HG02623 (cell line): ENCODE measurements around the gene NPDC1.
"Not testable (repeated sequence)": the region's sequence is repeated elsewhere in the genome, so short reads cannot be mapped to it uniquely, and the experiment has no call there.

Experiments
- ATAC-seq: cut with Tn5 transposase; IDR thresholded peaks from one replicate; pipeline ENCODE4 v1.9.1; 2021; ENCODE audit warnings: moderate library complexity; ENCODE audit not compliant: unreplicated experiment

The NPDC1 gene

DNA sequence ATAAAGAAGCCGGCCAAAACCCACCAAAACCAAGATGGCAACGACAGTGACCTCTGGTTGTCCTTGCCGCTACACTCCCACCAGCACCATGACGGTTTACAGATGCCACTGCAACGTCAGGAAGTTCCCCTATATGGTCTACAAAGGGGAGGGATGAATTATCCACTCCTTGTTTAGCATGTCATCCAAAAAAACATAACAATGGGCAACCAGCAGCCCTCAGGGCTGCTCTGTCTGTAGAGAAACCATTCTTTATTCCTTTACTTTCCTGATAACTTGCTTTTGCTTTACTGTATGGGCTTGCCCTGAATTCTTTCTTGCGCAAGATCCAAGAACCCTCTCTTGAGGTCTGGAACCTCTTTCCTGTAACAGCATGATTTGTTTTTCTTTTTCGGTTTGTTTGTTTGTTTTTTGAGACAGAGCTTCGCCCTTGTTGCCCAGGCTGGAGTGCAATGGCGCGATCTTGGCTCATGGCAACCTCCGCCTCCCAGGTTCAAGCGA lies 29.3 kb upstream of the NPDC1 start:
- no peak for ATAC-seq

DNA sequence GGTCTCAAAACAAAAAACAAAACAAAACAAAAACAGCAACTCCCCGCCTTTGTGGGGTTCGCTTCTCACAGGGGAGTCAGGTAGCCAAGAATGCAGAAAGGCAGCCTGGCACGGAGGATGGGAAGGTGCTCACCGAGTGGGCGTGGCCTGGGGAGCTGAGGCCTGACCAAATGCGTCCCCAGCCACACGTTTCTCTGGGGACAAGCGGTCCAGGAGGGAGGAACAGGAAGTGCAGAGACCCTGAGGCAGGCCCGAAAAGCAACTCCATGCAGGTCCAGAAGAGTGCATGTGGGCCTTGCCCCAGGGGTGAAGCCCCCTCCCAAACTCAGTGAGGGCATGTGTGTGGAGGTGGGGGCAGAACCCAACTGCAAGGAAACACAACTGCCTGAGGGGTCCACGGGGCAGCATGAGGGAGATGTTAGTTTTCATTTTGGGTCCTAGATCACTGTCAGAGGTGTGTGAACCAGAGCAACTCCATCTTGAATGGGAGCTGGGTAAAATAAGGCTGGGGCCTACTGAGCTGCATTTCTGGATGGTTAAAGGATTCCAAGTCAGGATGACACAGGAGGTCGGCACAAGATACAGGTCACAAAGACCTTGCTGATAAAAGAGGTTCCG lies 28.8 kb upstream of the NPDC1 start:
- ATAC-seq: no peak

DNA sequence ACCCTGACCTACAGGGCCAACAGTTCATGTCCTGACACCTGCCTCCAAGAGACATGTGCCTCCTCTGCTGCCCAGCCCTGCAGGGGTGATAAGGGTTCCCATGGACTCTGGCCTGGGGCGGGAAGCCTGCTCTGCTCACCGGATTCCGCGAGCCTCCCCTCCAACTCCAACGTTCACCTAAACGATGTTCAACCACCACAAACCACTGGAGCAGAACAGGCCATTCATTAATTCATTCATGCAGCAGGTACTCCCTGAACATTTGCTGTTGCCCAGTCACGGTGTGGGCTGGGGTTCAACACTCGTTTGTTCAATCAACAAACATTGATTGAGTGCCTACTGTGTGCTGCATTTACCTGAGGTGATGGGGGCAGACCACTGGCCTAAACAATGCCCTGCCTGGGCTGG lies 28.0 kb upstream of the NPDC1 start:
- ATAC-seq: no peak

DNA sequence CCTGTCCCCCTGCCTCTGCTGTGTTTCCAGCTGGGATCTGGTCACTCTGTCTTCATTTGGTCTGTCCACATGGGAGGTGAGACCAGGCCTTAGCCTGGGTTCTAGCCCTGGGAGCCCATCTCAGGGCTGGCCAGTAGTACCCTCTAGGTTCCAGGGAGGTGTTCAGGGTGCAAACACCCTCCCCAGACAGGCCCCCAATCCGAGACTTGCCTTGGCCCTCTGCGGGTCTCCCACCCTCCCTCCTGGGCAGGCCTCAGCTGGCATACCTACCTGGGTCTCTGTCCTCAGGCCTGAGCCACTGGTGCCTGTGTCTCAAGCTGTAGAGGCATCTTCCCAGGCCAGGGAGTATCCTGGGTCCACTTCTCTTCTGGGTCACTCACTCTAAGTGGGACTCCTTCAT lies 25.3 kb upstream of the NPDC1 start:
- no peak for ATAC-seq

DNA sequence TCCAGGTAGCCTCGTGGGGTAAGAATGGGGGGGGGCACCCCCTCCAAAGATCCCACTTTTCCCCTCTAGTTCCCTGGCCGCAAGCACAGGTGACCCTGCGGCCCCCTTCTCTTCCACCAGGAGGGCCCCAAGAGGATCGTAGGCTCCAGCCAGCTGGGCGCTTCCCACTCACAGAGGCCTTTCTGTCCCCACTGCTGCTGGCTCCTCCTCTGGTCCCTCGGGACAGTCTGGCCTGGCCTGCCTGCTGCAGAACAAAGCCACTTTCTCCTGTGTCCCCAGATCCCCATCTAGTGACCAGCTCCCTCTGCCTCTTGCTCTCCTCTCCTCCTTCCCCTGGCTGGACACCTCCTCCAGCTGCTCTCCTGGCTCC lies 24.9 kb upstream of the NPDC1 start:
- ATAC-seq: no peak

DNA sequence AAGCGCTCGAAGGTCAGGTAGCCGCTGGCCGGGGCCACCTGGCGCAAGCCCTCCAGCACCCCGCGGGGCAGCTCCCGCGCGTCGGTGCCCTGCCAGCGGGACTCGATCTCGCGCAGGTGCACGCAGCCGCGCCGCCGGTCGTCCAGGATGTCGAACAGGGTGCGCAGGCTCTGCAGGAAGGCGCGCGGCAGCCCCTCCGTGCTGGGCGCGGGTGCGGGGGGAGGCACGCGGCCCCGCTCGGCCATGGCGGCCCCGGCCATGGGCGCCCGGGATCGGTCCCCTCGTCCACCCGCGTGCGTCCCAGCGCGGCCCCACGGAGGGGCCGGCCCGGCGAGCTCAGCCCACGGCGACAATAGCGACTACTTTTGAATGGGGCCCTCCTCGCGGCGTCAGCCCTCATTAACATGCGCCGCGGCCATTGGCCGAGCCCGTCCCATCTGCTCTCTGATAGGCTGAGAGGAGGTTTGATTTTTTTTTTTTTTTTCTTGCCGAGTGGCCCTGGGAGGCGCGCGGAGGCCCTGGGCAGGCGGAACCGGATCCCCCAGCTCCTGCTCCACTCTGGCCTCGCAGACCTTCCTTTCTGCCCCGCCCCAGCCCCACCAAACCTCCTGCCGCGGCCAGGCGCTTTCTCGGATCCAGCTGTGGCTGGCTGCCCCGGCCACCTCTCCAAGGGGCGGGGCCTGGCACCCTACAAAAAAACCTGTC lies 24.4 kb upstream of the NPDC1 start, which contains the start of gene SAPCD2:
Gene SAPCD2 (minus strand): TSS at position 357 of the 705 bp plus-strand sequence. CDS start 97 bp downstream, at position 260.
- ATAC-seq: peak; percentile 72

DNA sequence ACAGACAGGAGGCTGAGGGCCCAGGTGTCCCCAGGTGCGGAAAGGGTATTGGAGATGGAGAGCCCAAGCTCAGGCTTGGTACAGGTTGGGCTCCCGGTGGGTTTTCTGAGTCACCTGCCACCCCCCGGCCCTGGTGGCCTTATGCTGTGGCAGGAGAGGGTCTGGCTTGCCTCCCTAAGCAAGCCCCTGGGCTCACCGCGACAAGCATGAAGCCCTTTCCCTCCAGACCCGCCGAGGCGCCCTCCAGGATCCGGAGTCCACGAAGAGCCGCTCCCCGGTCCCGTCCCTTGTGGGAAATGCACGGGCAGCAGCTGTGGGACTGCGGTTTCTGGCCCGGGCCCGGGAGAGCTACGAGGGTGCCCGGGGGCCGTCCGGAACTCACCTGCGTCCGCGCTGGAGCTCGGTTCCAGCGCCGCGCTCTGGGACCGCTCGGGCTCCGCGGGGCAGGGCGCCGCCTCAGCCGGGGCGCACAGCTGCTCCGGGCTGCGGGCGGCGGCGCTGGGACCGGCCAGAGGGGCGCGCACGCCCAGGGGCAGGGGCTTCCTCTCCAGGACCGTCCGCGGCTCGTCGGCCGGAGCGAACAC lies 23.6 kb upstream of the NPDC1 start:
- ATAC-seq: no peak

DNA sequence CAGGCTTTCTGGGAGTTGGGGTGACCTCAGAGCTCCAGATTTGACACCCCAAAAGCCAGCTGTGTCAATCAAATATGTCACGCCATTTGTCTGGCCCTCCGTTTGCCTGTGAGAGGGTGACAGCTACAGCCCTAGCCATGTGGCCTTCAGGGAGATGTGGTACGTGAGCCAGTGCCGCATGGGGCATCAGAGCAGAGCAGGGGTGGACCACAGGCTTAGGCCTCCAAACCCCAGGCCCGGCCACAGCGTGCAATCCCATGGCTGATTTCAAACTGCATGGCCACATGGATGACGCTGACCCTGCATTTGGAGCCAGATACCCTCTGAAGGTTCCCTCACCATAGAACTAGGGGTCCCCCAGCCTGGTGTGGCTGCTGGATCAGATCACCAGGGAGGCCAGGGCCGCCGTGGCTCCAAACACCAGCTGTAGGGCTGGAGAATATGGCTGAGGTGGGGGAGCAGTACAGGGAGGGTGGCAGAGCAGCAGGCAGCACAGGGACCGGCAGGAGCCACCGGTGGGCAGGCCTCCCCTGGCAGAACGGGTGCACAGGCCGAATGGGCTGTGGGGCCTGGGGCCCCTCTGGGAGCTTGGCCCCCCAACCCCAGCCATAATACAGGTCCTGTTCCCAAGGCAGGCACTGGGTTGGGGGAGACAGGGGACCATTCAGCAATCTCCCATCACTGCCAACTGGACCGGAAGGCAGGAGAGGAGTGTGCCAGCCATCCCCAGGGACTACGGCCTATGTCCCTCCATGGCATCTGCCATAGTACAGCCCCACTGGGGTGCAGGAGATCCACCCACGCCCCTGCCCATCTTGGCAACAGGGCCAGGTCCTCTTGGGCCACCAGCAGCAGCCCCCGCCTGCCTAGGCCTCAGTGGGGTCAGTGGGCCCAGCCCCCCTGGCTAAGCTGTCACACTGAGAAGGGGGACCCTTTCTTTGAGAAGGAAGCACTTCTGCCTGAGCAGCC lies 22.8 kb upstream of the NPDC1 start:
- ATAC-seq: no peak

DNA sequence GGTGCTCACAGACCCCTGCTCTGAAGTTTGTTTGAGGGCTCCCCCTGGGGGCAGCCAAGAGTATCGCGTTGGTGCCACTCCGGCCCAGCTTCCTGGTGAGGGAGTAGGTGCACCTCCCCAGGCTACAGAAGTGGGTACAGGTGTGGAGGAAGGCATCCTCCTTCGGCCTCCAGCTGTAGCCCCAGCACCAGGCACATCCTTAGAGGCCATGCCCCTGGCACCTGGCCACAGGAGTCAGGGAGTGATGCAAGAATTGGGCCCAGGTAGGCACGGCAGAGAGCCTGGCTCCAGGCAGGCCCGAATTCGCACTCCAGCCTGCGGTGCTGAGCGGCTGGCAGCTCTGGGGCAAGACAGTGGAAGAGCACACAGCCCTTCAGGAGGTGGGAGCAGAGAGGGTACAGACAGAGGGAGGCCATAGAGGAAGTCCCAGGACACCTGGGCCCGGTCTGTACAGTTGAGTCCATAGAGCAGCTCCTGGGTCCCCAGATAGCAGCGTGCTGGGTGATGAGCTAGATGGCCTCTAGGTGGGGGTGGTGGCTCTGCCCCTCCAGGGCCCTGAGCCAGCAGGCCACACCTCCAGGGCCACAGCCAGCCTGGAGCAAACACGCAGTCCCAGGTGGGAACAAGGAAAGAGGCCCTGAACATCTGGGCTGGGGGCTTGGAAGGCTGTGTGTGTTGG lies 22.0 kb upstream of the NPDC1 start:
- ATAC-seq: no peak

DNA sequence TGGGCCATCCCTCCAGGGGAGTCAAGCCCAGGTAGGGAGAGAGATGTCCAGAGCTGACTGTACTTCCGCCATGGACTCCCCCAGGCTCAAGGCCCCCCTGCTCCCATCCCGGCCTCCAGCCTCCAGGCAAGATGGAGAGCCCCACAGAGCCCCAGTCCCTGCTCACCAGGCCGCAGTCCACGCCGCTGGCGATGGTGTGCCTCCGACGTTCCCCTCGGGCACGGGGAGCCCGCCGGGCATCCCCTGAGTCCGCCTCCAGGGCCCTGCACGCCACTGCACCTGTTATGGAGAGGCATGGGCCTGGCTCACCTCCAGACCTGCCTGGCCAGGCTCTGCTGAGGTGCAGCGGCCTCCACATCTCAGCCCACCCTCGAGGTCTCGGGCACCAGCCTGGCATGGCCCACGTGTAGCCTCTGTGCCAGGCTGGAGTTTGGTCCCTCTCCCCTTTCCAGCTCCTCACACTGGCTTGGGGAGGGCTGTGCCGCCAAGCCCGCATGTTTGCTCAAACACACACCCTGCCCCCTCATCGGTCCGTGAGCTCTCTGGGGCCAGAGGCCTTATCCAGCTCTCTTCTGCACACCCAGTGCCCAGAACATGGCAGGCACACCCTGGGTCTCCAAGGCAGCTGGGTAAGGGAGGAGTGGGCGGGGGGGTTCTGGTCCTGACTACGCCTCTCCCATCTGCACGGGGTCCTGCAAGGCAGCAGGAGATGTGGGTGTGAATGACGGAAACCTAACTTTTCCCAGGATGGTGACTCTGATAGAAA lies 20.3 kb upstream of the NPDC1 start:
- no peak for ATAC-seq

DNA sequence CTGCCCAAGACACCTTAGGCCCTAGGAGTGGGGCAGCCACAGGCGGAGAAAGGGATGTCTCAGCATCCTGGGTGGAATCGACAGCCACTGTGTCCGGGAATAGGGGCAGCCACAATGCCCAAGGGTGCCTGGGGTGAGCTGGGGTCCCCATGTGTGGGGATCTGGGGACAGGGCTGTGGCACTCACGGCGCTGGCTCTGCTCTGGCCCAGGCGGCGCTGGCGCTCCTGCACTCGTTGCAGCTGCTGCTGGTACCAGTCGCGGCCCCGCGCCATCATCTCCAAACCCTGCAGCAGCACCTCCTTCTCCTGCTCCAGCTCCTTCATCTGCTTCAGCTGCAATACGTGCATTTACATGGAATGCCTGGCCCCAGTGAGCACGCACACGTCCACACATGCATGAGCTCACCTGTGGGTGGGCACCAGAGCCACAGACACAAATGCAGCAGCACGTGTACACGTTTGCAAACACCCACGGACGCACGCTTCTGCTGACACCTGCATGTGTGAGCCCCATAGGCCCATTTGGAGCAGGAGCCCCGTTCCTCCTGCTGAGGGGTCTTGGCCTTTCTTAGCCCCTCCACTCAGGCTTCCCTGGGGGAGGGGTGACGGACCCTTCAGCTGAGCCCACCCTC lies 19.5 kb upstream of the NPDC1 start:
- no peak for ATAC-seq

DNA sequence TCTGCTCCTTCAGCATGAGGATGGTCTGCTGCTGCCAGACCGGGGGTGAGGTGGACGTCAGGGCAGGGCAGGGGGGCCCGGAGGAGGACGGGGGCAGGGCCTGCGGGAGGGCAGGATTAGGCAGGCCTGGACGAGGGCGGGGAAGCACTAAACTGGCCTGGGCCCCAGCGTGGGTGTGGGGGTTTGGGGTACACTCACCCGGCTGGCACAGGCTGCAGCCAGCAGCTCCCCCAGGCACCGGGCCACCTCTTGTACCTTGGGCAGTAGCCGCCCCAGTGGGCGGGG lies 18.8 kb upstream of the NPDC1 start:
- ATAC-seq: no peak

DNA sequence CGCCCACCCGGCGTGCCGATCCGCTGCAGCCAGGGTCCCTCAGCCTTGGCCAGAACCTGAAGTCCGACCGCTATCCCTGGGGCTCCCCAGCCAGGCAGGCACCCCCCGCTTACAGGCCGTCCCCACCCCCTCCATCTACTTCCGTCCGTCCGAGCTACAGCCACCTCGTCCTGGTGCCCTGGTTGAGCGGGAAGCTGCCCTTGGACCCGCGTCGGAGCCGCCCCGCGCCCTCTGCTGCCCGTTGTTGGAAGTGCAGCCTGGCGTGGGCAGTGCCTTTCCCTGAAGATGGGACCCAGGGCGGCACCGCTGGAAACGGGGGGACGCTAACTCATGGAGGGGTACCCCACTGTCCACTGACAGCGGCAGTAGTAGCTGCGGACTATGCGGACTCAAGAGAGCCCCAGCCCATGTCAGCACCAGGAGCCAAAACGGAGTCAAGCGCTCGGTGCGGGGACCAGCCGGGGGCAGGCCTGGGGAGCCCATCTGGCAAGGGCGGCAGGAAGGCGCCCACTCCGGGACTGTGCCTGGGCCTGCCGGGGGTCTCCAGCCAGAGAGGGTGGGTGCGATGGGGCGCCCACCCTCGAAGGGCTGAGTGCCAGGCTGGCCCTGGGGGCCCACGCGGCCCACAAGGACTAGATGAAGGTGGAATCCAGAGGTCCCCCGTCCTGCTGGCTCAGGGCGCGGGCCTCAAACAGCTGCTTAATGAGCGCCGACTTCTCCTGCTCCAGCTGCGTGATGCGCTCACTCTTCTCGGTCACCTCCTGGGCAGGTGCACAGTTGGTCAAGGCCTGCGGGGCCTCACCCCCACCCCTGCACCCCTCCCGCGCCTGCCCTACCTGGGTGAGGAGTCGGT lies 18.3 kb upstream of the NPDC1 start:
- no peak for ATAC-seq

DNA sequence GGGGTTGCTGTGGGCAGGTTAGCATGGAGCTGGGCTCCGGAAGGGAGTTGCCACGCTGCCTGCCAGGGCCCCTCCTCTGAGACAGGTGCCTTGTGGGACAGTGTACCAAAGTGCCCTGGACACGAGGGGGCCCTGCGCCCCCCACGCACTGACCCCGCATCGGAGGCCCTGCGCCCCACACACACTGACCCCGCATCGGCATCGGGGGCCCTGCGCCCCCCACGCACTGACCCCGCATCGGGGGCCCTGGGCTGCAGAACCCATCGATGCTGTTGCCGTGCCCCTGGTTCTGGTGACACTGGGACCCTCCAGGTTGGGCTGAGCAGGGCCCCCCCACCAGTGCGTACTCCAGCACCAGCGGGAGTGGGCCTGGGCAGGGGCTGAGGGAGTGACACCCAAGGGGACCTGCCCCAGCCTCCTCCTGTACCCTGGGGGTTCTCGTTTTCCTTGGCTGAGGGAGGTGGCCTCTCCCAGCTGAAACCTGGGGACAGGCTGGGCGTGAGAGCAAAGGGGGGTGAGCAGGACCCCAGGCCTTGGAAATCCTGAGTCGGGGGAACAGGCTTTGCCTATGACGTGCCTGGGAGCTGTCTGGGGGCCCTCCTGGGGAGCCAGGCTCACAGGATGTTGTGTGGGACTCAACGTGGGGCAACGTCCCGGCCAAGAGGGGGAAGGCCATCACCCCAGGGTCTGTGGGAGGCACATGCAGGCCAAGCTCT lies 17.5 kb upstream of the NPDC1 start:
- ATAC-seq: no peak

DNA sequence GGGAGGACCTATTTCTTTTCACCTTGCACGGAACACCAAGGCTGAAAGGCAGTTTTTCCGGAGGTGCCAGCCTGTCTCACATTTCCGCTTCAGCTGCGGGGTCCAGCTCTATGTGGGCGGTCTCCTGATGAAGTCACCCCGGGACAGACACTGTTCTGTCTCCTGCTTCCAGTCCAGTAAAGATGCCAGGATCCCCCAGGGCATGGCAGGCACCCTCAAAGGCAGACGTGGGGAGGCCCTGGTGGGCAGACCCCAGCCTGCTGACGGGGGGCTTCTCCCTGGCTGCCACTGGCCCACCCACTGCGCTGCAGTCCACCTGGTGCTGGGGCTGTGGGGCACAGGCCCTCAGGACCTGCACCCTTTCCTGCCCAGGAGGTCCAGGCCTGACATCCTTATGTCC lies 16.8 kb upstream of the NPDC1 start:
- ATAC-seq: not testable (repeated sequence)

DNA sequence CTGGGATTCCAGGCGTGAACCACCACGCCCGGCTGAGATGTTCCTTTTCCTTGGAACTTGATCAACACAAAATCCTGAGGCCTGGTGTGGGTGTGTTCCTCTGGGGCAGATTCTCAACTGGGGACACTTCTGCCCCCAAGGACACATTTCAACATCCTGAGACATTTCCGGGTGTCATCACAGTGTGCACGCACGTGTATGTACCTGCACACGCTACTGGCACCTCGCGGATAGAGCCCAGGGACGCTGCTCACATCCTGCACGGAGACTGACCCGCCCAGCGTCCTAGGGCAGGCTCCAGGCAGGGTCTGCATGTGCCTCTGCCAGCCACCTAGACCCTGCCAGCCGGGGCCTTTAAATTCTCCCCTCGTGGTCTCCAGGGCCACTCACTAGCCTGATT lies 16.4 kb upstream of the NPDC1 start:
- no peak for ATAC-seq

DNA sequence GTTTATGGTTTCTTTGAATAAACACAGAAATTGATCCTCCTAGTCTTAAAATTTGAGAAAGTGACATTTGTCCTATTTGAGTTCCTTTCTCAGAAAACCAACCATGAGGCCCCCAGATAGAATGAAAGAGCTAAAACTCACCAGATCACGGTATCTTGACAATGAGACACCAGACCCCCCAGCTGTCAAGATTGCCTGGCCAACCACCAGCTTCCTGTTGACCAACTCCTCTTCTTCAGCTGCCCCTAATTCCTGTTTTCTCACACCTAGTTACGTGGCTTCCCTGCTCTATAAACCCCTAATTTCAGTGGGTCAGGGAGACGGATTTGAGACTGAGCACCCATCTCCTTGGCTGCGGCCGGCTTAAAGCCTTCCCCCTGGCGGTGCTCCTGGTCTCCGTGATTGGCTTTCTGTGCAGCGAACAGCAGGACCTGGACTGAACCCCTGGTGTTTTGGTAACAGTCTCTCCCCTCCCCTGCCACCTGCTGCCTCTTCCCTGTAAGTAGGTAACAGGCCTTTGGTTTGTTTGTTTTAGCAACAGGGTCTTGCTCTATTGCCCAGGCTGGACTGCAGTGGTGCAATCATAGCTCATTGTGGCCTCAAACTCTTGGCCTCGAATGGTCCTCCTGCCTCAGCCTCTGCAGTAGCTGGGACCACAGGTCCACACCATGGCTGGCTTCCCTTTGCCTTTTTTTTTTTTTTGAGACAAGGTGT lies 12.7 kb upstream of the NPDC1 start:
- ATAC-seq: no peak
